Measurements from ENCODE around the gene SLCO3A1.

SLCO3A1 gene

DNA sequence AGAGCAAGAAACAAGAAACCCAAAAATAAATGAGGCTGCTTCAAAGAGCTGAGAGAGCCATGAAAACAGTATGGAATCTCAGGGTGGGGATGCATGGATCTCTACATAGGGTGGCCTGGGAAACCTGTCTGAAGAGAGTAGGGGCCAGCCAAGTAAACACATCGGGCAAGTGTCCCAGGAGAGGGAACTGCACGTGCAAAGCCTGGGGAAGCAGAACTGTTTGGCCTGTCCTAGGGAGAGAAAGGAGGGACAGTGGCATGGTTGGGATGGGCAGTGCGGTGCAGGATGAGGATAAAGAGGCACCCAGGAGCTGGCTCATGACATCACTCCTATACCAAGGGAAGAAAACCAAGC, 271.1 kb downstream of the SLCO3A1 start:
- no peak for ATAC-seq (replicated peaks; ENCODE audit: extremely low read depth, poor library complexity, severe bottlenecking)
- H3K36me3 Mint-ChIP-seq (ENCODE audit: insufficient read depth), result peaks cover 24% of the 10 kb centered on the region
- no peak overlapping the region for H3K27ac Mint-ChIP-seq (ENCODE audit: low read depth)
- H3K27me3 Mint-ChIP-seq, result no peaks in the 10 kb centered on the region
- peaks cover 11% of the 10 kb centered on the region for H3K4me1 Mint-ChIP-seq
- peaks cover 9% of the 10 kb centered on the region for H3K9me3 Mint-ChIP-seq
- DNase-seq (ENCODE audit: low spot score in 2 of 2), result no peak
- H3K4me3 Mint-ChIP-seq, result no peak overlapping the region

DNA sequence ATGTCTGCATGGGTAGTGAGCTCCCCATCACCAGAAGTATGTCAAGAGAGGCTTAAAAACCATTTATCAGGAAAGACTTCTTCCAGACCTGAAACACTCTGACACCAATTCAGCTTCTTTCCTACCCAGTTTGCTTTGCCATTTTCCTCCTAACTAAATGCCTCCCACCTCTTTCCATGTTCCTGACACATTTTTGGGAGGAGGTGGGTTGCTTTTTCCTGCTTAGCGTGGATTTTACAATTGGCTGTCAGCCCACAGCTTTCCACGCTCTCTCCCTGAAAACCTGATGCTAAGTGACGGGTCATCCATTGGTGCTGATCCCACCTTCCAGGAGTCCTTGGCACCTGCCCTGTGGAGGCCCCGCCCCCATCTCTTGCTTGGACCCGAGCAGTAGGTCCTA, 275.3 kb downstream of the SLCO3A1 start:
- H3K4me1 Mint-ChIP-seq, result peaks cover 11% of the 10 kb centered on the region
- no peak for DNase-seq (ENCODE audit: low spot score in 2 of 2)
- ATAC-seq (replicated peaks; ENCODE audit: extremely low read depth, poor library complexity, severe bottlenecking), result no peak
- H3K27me3 Mint-ChIP-seq, result no peaks in the 10 kb centered on the region
- H3K9me3 Mint-ChIP-seq, result no peaks in the 10 kb centered on the region
- no peak overlapping the region for H3K27ac Mint-ChIP-seq (ENCODE audit: low read depth)
- H3K4me3 Mint-ChIP-seq, result no peak overlapping the region
- peaks cover 32% of the 10 kb centered on the region for H3K36me3 Mint-ChIP-seq (ENCODE audit: insufficient read depth)

DNA sequence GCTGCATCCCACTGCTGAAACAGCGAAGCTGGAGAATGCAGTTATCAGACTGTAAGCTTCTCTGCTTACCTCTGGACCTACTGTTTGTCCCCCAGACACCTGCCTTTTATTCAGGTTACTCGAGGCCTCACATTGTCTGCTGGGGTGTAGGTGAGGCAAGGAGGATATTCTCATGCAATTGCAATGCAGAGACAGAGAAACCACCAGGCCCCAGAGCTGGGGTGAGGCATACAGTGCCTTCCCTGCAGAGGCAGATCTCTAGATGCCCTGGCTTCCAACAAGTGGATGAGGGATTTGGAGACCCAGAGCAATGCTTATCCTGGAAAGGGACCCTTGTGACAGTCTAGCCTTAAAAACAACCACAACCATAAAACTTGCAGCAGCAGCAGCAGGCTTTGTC, 276.7 kb downstream of the SLCO3A1 start:
- H3K36me3 Mint-ChIP-seq (ENCODE audit: insufficient read depth), result peaks cover 28% of the 10 kb centered on the region
- ATAC-seq (replicated peaks; ENCODE audit: extremely low read depth, poor library complexity, severe bottlenecking), result no peak

DNA sequence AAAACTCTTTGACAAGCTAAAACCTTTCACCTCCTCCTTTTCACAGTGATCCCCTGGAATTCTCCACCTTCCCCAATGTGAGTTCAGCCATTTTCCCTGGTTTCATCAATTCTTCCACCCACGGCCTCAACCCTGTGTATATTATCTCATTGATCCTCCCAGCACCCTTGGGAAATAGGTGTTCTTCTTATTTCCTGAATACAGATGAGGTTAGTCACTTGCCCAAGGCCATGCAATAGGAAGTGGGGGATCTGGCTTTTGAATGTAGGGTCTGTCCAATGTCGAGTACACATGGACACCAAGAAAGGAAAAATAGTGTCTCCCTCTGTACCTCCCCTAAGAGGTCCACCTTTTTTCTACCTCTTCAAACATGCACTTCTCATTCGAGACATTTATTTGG, 277.4 kb downstream of the SLCO3A1 start:
- no peaks in the 10 kb centered on the region for H3K9me3 Mint-ChIP-seq
- ATAC-seq (replicated peaks; ENCODE audit: extremely low read depth, poor library complexity, severe bottlenecking) (no peak), DNase-seq (ENCODE audit: low spot score in 2 of 2) (no peak)
- no peaks in the 10 kb centered on the region for H3K27me3 Mint-ChIP-seq
- no peak overlapping the region for H3K27ac Mint-ChIP-seq (ENCODE audit: low read depth)
- H3K4me3 Mint-ChIP-seq, result no peak overlapping the region
- H3K36me3 Mint-ChIP-seq (ENCODE audit: insufficient read depth), result peaks cover 25% of the 10 kb centered on the region
- H3K4me1 Mint-ChIP-seq, result peaks cover 19% of the 10 kb centered on the region

More for the DNA sequence above, 276.7 kb downstream of the SLCO3A1 start:
- Mint-ChIP-seq H3K27ac (ENCODE audit: low read depth) (no peak overlapping the region), H3K4me1 (peaks cover 17% of the 10 kb centered on the region), H3K9me3 (no peaks in the 10 kb centered on the region), H3K4me3 (no peak overlapping the region), H3K27me3 (no peaks in the 10 kb centered on the region)
- no peak for DNase-seq (ENCODE audit: low spot score in 2 of 2)

DNA sequence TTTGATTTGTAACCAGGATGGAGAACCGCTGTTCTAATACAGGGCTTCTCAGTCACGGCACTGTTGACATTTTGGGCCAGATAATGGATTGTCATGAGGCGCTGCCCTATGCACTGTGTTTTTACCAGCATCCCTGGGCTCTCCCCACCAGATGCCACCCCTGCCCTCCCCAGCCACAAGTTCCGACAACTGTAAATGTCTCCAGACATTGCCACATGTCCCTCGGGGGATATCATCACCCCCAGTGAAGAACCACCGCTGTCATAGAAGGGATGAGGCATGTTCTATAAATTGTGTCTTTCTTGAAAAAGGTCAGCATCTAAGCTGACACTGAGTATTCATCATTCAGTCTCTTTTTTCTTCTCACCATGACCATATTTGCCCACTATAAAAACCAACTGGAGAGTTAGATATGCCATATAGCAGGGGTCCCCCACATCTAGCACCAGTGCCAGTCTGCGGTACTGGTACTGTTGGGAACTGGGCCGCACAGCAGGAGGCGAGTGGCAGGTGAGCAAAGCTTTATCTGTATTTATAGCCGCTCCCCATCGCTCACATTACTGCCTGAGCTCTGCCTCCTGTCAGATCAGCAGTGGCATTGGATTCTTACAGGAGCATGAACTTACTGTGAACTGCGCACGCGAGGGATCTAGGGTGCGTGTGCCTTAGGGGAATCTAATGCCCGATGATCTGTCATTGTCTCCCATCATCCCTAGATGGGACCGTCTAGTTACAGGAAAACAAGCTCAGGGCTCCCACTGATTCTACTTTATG, 279.7 kb downstream of the SLCO3A1 start:
- peaks cover 19% of the 10 kb centered on the region for H3K4me1 Mint-ChIP-seq
- no peak overlapping the region for H3K27ac Mint-ChIP-seq (ENCODE audit: low read depth)
- peaks cover 18% of the 10 kb centered on the region for H3K36me3 Mint-ChIP-seq (ENCODE audit: insufficient read depth)
- no peak overlapping the region for H3K4me3 Mint-ChIP-seq
- ATAC-seq (replicated peaks; ENCODE audit: extremely low read depth, poor library complexity, severe bottlenecking) (no peak), DNase-seq (ENCODE audit: low spot score in 2 of 2) (no peak)
- H3K27me3 Mint-ChIP-seq, result no peaks in the 10 kb centered on the region
- no peaks in the 10 kb centered on the region for H3K9me3 Mint-ChIP-seq

DNA sequence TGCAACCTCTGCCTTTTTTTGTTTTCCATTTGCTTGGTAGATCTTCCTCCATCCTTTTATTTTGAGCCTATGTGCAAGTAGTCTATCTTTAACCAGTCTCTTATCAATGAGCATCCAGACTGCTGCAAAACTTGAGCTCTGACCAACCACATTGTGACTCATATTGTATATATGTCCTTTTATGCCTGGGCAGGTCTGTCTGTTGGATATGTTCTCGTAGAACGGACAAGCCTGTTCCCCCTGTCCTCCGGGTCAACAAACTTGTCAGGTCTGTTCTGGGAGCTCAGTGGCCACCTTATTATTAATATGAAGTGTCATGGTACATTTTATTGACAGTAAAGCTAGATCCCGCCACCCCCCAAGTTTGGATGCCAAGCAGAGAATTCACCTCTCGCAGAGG, 287.3 kb downstream of the SLCO3A1 start:
- Mint-ChIP-seq H3K9me3 (no peaks in the 10 kb centered on the region), H3K27ac (ENCODE audit: low read depth) (no peak overlapping the region), H3K27me3 (no peaks in the 10 kb centered on the region), H3K4me3 (no peak overlapping the region), H3K4me1 (no peaks in the 10 kb centered on the region), H3K36me3 (ENCODE audit: insufficient read depth) (peaks cover 2% of the 10 kb centered on the region)
- DNase-seq (ENCODE audit: low spot score in 2 of 2), result no peak
- no peak for ATAC-seq (replicated peaks; ENCODE audit: extremely low read depth, poor library complexity, severe bottlenecking)

DNA sequence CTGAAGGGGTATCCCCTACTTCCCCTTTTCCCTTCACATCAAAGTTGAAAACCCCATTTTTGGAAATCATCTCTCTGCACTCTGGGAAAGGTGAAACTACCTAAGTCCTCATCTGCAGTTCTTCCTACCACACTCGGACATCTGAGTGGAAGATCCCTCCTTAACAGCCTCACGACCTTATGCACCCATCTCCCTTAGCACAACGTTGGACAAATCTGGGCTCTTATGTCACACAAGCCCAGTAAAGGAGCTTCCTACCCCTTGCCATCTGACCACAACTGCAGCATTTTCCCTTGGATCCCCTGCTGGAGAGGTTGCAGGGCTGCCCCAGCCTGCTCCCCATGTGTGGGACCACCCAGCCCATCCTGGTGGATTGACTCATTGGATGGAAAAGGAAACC, 288.1 kb downstream of the SLCO3A1 start:
- Mint-ChIP-seq H3K27me3 (no peaks in the 10 kb centered on the region), H3K9me3 (no peaks in the 10 kb centered on the region), H3K4me3 (no peak overlapping the region), H3K4me1 (no peaks in the 10 kb centered on the region), H3K36me3 (ENCODE audit: insufficient read depth) (peaks cover 5% of the 10 kb centered on the region), H3K27ac (ENCODE audit: low read depth) (no peak overlapping the region)
- DNase-seq (ENCODE audit: low spot score in 2 of 2) (no peak), ATAC-seq (replicated peaks; ENCODE audit: extremely low read depth, poor library complexity, severe bottlenecking) (no peak)

DNA sequence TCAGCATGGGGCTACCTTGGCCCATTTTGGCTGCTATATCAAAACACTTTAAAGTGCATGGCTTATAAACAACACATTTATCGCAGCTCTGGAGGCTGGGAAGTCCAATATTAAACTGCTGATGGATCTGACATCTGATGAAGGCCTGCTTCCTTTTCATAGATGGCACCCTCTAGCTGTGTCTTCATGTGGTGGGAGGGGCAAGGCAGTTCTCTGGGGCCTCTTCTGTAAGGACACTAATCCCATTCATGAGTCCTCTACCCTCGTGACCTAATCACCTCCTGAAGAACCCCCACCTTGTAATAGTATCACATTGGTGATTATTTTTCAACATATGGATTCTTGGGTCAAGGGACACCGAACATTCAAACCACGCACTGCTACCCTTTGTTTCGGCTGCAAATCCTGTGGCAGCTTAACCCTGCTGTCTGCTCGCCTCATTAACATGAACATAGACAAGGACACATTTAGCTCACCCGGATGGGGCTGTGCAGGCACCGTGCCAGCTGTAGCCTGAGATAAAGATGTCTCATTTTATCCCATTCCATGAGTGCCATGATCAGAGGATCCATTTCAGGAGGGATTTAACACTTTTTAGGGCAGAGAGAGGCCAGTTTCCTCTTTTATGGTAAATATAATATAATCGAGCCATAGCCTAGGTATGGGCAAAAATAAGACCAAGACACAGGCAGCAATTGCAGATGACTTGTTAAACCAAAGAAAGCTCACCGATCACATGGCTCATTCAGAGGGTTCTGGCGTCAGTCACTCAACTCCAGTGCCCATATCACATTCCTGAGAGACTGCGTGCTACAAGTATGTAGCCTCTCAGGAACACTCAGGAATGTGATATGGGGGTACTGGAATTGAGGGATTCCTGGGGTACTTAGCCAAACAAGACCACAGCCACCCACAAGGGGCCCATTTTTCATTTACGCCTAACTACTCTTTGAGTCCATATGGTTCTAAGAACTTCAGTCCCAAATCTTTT, 289.0 kb downstream of the SLCO3A1 start:
- no peaks in the 10 kb centered on the region for H3K9me3 Mint-ChIP-seq
- no peaks in the 10 kb centered on the region for H3K27me3 Mint-ChIP-seq
- no peak overlapping the region for H3K4me3 Mint-ChIP-seq
- no peak overlapping the region for H3K27ac Mint-ChIP-seq (ENCODE audit: low read depth)
- DNase-seq (ENCODE audit: low spot score in 2 of 2), result no peak
- peaks cover 8% of the 10 kb centered on the region for H3K36me3 Mint-ChIP-seq (ENCODE audit: insufficient read depth)
- no peak for ATAC-seq (replicated peaks; ENCODE audit: extremely low read depth, poor library complexity, severe bottlenecking)
- H3K4me1 Mint-ChIP-seq, result no peaks in the 10 kb centered on the region

DNA sequence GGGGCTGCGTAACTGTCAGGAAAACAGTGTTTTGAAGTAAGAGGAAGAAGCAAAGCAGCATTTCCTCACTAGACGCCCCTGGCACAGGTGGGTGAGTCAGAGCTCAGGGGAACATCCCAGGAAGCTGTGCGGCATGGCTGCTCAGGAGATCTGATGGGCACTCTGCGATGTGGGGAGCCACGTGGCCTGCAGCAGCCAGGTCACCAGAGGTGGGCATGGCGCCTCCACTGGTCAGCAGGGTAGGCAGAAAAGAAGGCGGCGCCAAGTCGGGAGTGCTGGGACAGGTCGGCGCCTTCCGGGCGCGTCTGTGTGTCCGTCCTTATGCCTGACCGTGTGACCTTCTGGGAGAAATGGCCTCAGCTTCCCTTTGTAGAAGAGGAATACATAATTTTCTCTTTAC, 290.3 kb downstream of the SLCO3A1 start:
- no peaks in the 10 kb centered on the region for H3K9me3 Mint-ChIP-seq
- no peak overlapping the region for H3K4me3 Mint-ChIP-seq
- H3K27me3 Mint-ChIP-seq, result no peaks in the 10 kb centered on the region
- no peak overlapping the region for H3K27ac Mint-ChIP-seq (ENCODE audit: low read depth)
- peaks cover 13% of the 10 kb centered on the region for H3K36me3 Mint-ChIP-seq (ENCODE audit: insufficient read depth)
- ATAC-seq (replicated peaks; ENCODE audit: extremely low read depth, poor library complexity, severe bottlenecking), result no peak
- no peaks in the 10 kb centered on the region for H3K4me1 Mint-ChIP-seq
- DNase-seq (ENCODE audit: low spot score in 2 of 2), result no peak

DNA sequence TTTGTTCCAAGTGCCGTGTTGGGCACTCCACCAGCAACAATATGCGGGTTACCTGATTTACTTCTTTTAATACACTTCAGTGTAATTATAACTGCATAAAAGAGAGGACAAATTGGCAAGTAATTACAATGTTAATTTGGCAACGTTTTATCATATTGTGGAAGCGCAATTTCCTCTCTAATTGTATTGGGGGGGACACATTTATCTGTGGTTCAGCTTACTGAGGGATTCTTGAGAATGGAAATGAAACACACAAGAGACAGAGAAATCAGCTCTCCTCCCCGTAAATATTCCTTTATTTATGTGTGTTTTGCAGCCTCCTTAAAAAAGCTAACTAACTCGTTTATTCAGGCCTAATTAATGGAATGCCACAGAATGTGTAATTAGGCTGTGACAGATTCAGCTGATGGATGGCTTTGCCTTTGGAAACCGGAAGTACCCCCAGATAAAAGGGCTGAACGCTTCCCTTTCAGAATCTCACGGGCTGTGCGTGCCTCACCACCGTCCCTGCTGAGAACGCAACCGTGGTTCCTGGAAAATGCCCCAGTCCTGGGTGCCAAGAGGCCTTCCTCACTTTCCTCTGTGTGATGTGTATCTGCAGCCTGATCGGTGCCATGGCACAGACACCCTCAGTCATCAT, 293.1 kb downstream of the SLCO3A1 start:
- Mint-ChIP-seq H3K27me3 (no peaks in the 10 kb centered on the region), H3K9me3 (no peaks in the 10 kb centered on the region), H3K27ac (ENCODE audit: low read depth) (no peak overlapping the region), H3K36me3 (ENCODE audit: insufficient read depth) (peaks cover 17% of the 10 kb centered on the region), H3K4me1 (no peaks in the 10 kb centered on the region), H3K4me3 (no peak overlapping the region)
- ATAC-seq (replicated peaks; ENCODE audit: extremely low read depth, poor library complexity, severe bottlenecking), result no peak
- DNase-seq (ENCODE audit: low spot score in 2 of 2), result no peak

DNA sequence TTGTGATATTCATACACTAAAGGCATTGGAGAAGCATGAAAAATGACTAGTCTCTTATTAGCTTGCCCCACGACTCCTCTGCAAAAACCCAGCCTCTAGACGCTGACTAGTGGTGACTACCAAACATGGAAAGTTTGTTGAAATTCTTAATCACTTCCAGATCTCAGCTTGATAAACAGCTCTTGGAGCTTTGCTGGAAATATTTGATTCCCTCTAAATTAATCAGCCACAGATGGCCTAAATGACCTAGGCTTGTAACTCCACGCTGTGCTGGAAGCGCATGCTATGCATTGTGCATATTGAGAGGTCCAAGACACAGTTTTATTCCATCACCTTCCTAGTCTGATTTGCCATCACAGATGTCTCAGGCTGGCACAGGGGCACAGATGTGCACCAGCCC, 295.5 kb downstream of the SLCO3A1 start:
- Mint-ChIP-seq H3K9me3 (no peaks in the 10 kb centered on the region), H3K4me1 (peaks cover 6% of the 10 kb centered on the region), H3K27me3 (no peaks in the 10 kb centered on the region), H3K4me3 (no peak overlapping the region), H3K36me3 (ENCODE audit: insufficient read depth) (peaks cover 22% of the 10 kb centered on the region), H3K27ac (ENCODE audit: low read depth) (no peak overlapping the region)
- DNase-seq (ENCODE audit: low spot score in 2 of 2) (no peak), ATAC-seq (replicated peaks; ENCODE audit: extremely low read depth, poor library complexity, severe bottlenecking) (no peak)

DNA sequence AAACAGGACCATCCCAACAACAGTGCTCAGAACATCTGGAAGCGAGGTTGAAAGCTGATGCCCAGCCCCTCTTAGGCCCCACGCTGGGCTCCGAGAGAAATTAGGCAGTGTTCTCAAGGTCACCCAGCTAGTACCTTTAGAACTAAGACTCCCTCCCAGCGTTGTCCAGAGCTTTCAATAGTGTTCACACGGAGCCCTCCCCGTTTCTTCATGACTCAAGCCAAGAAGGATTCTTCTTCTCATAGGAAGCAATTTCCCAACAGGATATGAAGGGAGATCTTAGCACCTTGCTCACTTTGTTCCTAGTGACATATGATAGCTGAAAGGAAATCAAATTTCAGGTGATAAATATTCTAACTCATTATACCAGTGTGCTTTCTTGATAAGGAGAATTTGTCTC, 296.0 kb downstream of the SLCO3A1 start:
- no peaks in the 10 kb centered on the region for H3K27me3 Mint-ChIP-seq
- no peaks in the 10 kb centered on the region for H3K9me3 Mint-ChIP-seq
- DNase-seq (ENCODE audit: low spot score in 2 of 2), result no peak
- ATAC-seq (replicated peaks; ENCODE audit: extremely low read depth, poor library complexity, severe bottlenecking), result no peak
- no peak overlapping the region for H3K27ac Mint-ChIP-seq (ENCODE audit: low read depth)
- peaks cover 22% of the 10 kb centered on the region for H3K36me3 Mint-ChIP-seq (ENCODE audit: insufficient read depth)
- H3K4me3 Mint-ChIP-seq, result no peak overlapping the region
- peaks cover 6% of the 10 kb centered on the region for H3K4me1 Mint-ChIP-seq
